ENCODE data around the gene GPR4. TPM values are rescaled to one million over a fixed set of nuclear protein-coding genes. Genes with fewer than 3 reads are reported as not detected.

Gene GPR4
- total RNA-seq, 4 donors from 2014 or later: 3.6 to 9.4 (median 5.6) TPM

DNA sequence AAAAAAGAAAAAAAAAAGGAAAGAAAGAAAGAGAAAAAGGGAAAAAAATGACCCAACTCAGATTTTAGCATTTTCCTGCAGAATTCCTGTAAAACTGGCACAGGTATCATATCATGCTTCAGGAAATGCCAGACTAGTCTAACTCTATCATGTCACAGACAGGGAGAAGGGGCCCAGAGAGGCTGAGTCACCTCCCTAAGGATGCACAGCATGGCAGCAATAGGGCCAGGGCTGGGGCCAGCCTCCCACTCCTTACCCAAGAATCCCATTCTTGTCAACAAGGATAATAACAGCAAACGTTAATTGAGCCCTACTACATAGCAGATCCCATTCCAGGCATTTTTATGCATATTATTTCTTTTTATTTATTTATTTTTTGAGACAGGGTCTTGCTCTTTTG is 8.5 kb downstream of the GPR4 start:
- H3K4me3 ChIP-seq (replicated peaks in 1 of 3): no peak overlapping the region
- no peaks in the 10 kb centered on the region for H3K36me3 ChIP-seq
- H3K9me3 ChIP-seq: no peaks in the 10 kb centered on the region
- H3K4me1 ChIP-seq: peaks cover 0 to 6% of the 10 kb centered on the region in 2 donors
- H3K27me3 ChIP-seq: no peaks in the 10 kb centered on the region
- DNase-seq: no peak
- WGBS, 2 donors: 5 to 25% methylated on average over 1 of the region's 1 CpG
- no peak overlapping the region for H3K27ac ChIP-seq
- TF ChIP-seq, protein P1, sequence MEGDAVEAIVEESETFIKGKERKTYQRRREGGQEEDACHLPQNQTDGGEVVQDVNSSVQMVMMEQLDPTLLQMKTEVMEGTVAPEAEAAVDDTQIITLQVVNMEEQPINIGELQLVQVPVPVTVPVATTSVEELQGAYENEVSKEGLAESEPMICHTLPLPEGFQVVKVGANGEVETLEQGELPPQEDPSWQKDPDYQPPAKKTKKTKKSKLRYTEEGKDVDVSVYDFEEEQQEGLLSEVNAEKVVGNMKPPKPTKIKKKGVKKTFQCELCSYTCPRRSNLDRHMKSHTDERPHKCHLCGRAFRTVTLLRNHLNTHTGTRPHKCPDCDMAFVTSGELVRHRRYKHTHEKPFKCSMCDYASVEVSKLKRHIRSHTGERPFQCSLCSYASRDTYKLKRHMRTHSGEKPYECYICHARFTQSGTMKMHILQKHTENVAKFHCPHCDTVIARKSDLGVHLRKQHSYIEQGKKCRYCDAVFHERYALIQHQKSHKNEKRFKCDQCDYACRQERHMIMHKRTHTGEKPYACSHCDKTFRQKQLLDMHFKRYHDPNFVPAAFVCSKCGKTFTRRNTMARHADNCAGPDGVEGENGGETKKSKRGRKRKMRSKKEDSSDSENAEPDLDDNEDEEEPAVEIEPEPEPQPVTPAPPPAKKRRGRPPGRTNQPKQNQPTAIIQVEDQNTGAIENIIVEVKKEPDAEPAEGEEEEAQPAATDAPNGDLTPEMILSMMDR (IDR thresholded peaks at IDR 0.05): no peak
- no peak for TF ChIP-seq POLR2A (IDR thresholded peaks at IDR 0.05)
- intact Hi-C loops (cut with DNase I): no loop called here

DNA sequence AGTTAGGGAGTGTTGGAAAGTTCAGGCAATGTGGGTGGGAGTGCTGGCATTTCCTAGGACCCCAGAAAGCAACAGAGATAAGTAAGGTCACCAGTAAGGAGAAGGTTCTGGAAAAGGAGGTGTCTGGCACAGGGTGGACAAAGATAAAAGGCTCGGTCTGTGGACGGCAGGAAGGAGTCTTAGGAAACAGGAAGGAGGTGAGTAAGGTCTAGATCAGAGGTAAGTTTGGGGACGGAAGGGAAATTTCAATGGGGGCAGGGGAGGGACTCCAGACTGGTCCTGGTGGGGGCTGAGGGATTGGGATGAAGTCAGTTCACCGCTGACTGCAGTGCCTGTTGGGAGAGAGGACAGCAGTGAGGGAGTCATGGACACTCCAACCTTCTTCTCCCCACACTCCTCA is 9.6 kb downstream of the GPR4 start:
- H3K4me3 ChIP-seq (replicated peaks in 1 of 3): no peak overlapping the region
- H3K27ac ChIP-seq: no peak overlapping the region
- peaks cover 0 to 6% of the 10 kb centered on the region in 2 donors for H3K4me1 ChIP-seq
- H3K27me3 ChIP-seq: no peaks in the 10 kb centered on the region
- TF ChIP-seq, protein P1 (IDR thresholded peaks at IDR 0.05): no peak
- TF ChIP-seq POLR2A (IDR thresholded peaks at IDR 0.05): no peak
- intact Hi-C loops (cut with DNase I): no loop called here
- H3K36me3 ChIP-seq: no peaks in the 10 kb centered on the region
- no peak for DNase-seq
- 59 to 60% methylated on average over 4 of the region's 4 CpGs for WGBS, 2 donors
- H3K9me3 ChIP-seq: no peaks in the 10 kb centered on the region

DNA sequence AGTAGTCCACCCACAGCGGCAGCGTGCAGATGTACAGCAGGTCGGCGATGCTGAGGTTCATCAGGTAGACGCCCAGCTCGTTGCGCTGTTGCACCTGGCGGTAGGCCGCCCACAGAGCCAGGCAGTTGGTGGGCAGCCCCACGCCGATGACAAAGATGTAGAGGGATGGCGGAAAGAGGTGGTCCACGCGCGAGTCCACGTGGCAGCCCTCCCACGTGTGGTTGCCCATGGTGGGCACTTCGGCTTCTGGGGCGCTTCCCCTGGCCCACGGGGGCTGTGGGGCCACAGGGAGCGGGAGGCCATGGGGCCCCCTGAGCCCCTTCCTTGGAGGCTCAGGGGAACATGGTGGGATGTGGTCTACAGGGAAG is 10.4 kb downstream of the GPR4 start:
- Histone ChIP-seq H3K4me3 (replicated peaks in 1 of 3) (no peak overlapping the region), H3K27ac (no peak overlapping the region), H3K27me3 (no peaks in the 10 kb centered on the region), H3K9me3 (no peaks in the 10 kb centered on the region), H3K36me3 (no peaks in the 10 kb centered on the region), H3K4me1 (peaks cover 0 to 6% of the 10 kb centered on the region in 2 donors)
- intact Hi-C loops (cut with DNase I): no loop called here
- WGBS, 2 donors: 87 to 93% methylated on average over 19 to 21 of the region's 21 CpGs
- DNase-seq: no peak
- TF ChIP-seq POLR2A (IDR thresholded peaks at IDR 0.05): no peak
- TF ChIP-seq, protein P1 (IDR thresholded peaks at IDR 0.05): no peak

DNA sequence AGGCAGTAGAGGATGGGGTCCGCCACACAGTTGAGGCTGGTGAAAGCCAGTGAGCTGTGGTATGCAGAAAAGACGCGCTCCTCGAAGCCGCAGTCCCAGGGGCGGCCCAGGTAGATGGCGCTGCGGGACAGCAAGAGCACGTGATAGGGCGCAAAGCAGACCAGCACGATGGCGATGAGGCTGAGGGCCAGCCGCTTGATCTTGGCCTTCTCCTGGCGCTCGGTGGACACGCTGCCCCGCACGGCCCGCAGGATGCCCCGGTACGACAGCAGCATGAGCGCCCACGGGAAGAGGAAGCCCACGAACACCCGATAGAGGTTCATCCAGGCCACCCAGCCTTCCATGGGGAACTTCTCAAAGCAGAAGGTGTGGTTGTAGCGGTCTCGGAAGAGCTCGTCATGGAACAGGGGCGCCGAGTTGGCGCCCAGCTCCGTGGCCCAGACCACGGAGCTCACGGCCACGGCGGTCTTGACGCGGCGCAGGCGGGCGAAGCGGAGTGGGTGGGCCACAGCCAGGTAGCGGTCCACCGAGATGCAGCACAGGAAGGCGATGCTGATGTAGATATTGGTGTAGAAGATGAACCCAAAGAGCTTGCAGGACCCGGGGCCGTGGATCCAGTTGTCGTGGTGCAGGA is 10.9 kb downstream of the GPR4 start:
- H3K9me3 ChIP-seq: no peaks in the 10 kb centered on the region
- TF ChIP-seq, protein P1 (IDR thresholded peaks at IDR 0.05): peak in 4 of 6 experiments; percentile 12 to 43 (median 34)
- TF ChIP-seq POLR2A (IDR thresholded peaks at IDR 0.05): no peak
- WGBS, 2 donors: 59 to 63% methylated on average over 36 to 42 of the region's 48 CpGs
- no peak overlapping the region for H3K27ac ChIP-seq
- H3K36me3 ChIP-seq: no peaks in the 10 kb centered on the region
- intact Hi-C loops (cut with DNase I): no loop called here
- no peaks in the 10 kb centered on the region for H3K27me3 ChIP-seq
- H3K4me1 ChIP-seq: peaks cover 0 to 6% of the 10 kb centered on the region in 2 donors
- DNase-seq: peak; percentile 59
- no peak overlapping the region for H3K4me3 ChIP-seq (replicated peaks in 1 of 3)

DNA sequence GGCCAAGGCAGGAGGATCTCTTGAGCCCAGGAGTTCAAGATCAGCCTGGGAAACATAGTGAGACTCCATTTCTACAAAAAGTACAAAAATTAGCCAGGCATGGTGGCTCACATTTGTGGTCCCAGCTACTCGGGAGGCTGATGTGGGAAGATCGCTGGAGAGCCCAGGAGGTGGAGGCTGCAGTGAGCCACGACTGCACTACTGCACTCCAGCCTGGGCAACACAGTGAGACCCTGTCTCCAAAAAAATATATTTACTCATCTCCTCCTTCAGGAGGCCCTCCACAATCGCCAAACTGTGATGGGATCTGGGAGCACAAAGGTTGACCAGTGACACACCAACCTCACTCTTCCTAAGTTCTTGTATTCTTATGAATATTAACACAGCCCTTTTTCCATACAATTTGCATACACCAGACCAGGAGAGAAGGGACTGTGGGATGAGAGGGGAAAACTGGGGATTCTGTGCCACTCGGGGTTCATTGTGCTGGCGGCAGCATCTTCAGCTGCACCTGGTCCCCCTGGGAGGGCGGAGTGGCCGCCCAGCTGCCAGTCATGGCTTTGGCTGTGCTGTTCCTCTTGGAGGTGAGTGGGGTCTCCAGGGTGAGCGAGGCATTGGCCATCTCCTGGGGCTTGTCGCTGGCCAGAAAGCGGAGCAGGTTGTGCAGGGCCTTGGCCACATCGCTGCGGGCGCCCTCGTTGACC is 11.6 kb downstream of the GPR4 start:
- Histone ChIP-seq H3K27me3 (no peaks in the 10 kb centered on the region), H3K36me3 (no peaks in the 10 kb centered on the region), H3K4me3 (replicated peaks in 1 of 3) (no peak overlapping the region), H3K9me3 (no peaks in the 10 kb centered on the region), H3K4me1 (peaks cover 0 to 6% of the 10 kb centered on the region in 2 donors), H3K27ac (no peak overlapping the region)
- TF ChIP-seq, protein P1 (IDR thresholded peaks at IDR 0.05): no peak
- TF ChIP-seq POLR2A (IDR thresholded peaks at IDR 0.05): no peak
- 64% methylated on average over 6 to 10 of the region's 15 CpGs for WGBS, 2 donors
- no peak for DNase-seq
- intact Hi-C loops (cut with DNase I): no loop called here

Measured in thyroid gland (tissue), 4 donors.